IMR-90 (cell line): ENCODE measurements around the gene JMY. TPM values are rescaled to one million over a fixed set of nuclear protein-coding genes. Genes with fewer than 3 reads are reported as not detected.

Experiments
- ATAC-seq: fragments of 200-7000 bp; cut with Tn5 transposase; 2 replicates; pipeline ENCODE4 v1.9.1; 2020; ENCODE audit warnings: low read depth, mild to moderate bottlenecking, moderate library complexity
- BruUV-seq: library from RNA; stranded (reverse); fragments of 400-500 nt; replicated peaks from 2 replicates; lab custom pipeline; 2021; lab: Mats Ljungman, UMichigan
- CTCF ChIA-PET: fragments of 300-600 bp; formaldehyde crosslinking; extraction: SDS; loops from one replicate; lab custom pipeline; 2021; ENCODE audit warnings: antibody characterized with exemption; lab: Yijun Ruan, JAX
- POLR2A ChIA-PET: fragments of 300-600 bp; sonication (Branson Sonifier 250); formaldehyde crosslinking; loops from one replicate; lab custom pipeline; 2022; ENCODE audit warnings: antibody characterized with exemption; ENCODE audit not compliant: unreplicated experiment; lab: Charles Lee
- DNase-seq: peaks from one replicate; pipeline ENCODE4 v3.0.0; 2013
- H2AFZ ChIP-seq: replicated peaks from 2 replicates; pipeline ENCODE3; 2013; ENCODE audit warnings: low read length, mild to moderate bottlenecking; ENCODE audit not compliant: poor library complexity
- H2AK5ac ChIP-seq: 2 replicates; pipeline ENCODE4 v1.6.1; 2013; ENCODE audit warnings: low read depth, low read length, inconsistent platforms
- H2AK9ac ChIP-seq: replicated peaks from 2 replicates; pipeline ENCODE3; 2013; ENCODE audit warnings: mild to moderate bottlenecking, low read depth, low read length, moderate library complexity; ENCODE audit not compliant: poor library complexity
- H2BK120ac ChIP-seq: 2 replicates; pipeline ENCODE4 v1.6.1; 2013; ENCODE audit warnings: low read depth, low read length, inconsistent platforms
- H2BK15ac ChIP-seq: 3 replicates; pipeline ENCODE4 v1.6.1; 2013; ENCODE audit warnings: low read depth, low read length, inconsistent platforms
- H2BK20ac ChIP-seq: 2 replicates; pipeline ENCODE4 v1.6.1; 2013; ENCODE audit warnings: low read depth, mild to moderate bottlenecking, inconsistent platforms, low read length, moderate library complexity
- H2BK5ac ChIP-seq: 2 replicates; pipeline ENCODE4 v1.6.1; 2013; ENCODE audit warnings: mild to moderate bottlenecking, low read depth, low read length, inconsistent platforms; ENCODE audit not compliant: poor library complexity, severe bottlenecking
- H3K14ac ChIP-seq: replicated peaks from 2 replicates; pipeline ENCODE4 v1.6.1; 2013; ENCODE audit warnings: low read depth, low read length, inconsistent platforms
- H3K18ac ChIP-seq: 2 replicates; pipeline ENCODE4 v1.6.1; 2013; ENCODE audit warnings: low read depth, low read length, control low read depth
- H3K23ac ChIP-seq: 2 replicates; pipeline ENCODE4 v1.6.1; 2013; ENCODE audit warnings: low read depth, low read length, inconsistent platforms
- H3K27ac ChIP-seq: 2 replicates; pipeline ENCODE4 v1.5.1; 2013; ENCODE audit warnings: mild to moderate bottlenecking, control low read depth, low read length; ENCODE audit not compliant: insufficient read depth
- H3K27me3 ChIP-seq: 2 replicates; pipeline ENCODE4 v1.6.1; 2013; ENCODE audit warnings: low read length; ENCODE audit not compliant: control insufficient read depth, insufficient read depth
- H3K36me3 ChIP-seq: 2 replicates; pipeline ENCODE4 v1.6.1; 2013; ENCODE audit warnings: low read length, mixed read lengths; ENCODE audit not compliant: control insufficient read depth, insufficient read depth
- H3K4ac ChIP-seq: 2 replicates; pipeline ENCODE4 v1.6.1; 2013; ENCODE audit warnings: low read depth, low read length, inconsistent platforms
- H3K4me1 ChIP-seq: 2 replicates; pipeline ENCODE4 v1.6.1; 2013; ENCODE audit warnings: low read length, mixed read lengths; ENCODE audit not compliant: control insufficient read depth, insufficient read depth
- H3K4me2 ChIP-seq: 2 replicates; pipeline ENCODE4 v1.6.1; 2013; ENCODE audit warnings: low read depth, mild to moderate bottlenecking, control low read depth, low read length, moderate library complexity
- H3K4me3 ChIP-seq: 2 replicates; pipeline ENCODE4 v1.5.1; 2013; ENCODE audit warnings: low read depth, mild to moderate bottlenecking, control low read depth, low read length, moderate library complexity; ENCODE audit not compliant: insufficient read depth
- H3K56ac ChIP-seq: 2 replicates; pipeline ENCODE4 v1.6.1; 2013; ENCODE audit warnings: low read length, inconsistent platforms; ENCODE audit not compliant: insufficient read depth; ENCODE audit errors: extremely low read depth
- H3K79me1 ChIP-seq, 2 experiments: 2 replicates each; pipeline ENCODE4 v1.6.1; 2013; ENCODE audit warnings: low read length in 2 of 2, inconsistent platforms in 1 of 2, low read depth in 1 of 2
- H3K9ac ChIP-seq: 2 replicates; pipeline ENCODE4 v1.6.1; 2013; ENCODE audit warnings: low read depth, low read length, control low read depth
- H3K9me1 ChIP-seq: 2 replicates; pipeline ENCODE4 v1.6.1; 2013; ENCODE audit warnings: low read length, inconsistent platforms; ENCODE audit not compliant: insufficient read depth
- H3K9me3 ChIP-seq: 2 replicates; pipeline ENCODE4 v1.6.1; 2013; ENCODE audit warnings: low read length; ENCODE audit not compliant: control insufficient read depth, insufficient read depth
- H4K20me1 ChIP-seq: 2 replicates; pipeline ENCODE4 v1.6.1; 2013; ENCODE audit warnings: low read length, inconsistent platforms; ENCODE audit not compliant: insufficient read depth
- H4K5ac ChIP-seq: 2 replicates; pipeline ENCODE4 v1.6.1; 2013; ENCODE audit warnings: mild to moderate bottlenecking, low read depth, low read length, control low read depth
- H4K8ac ChIP-seq, 2 experiments: 2 replicates each; pipeline ENCODE4 v1.6.1; 2013; ENCODE audit warnings: low read depth in 2 of 2, low read length in 2 of 2, control low read depth in 1 of 2, inconsistent platforms in 1 of 2
- H4K91ac ChIP-seq: 2 replicates; pipeline ENCODE4 v1.6.1; 2013; ENCODE audit warnings: low read depth, low read length, inconsistent platforms; ENCODE audit not compliant: insufficient read depth
- CEBPB ChIP-seq: IDR thresholded peaks from 2 replicates; pipeline ENCODE4 v1.6.1; 2012; ENCODE audit warnings: low read depth, low read length, improper control_type of control experiment
- CTCF ChIP-seq: conservative IDR thresholded peaks from 2 replicates; pipeline ENCODE4 v1.5.1; 2012; ENCODE audit warnings: mild to moderate bottlenecking, low read depth, low read length, improper control_type of control experiment
- ELK1 ChIP-seq: fragments of 150-350 bp; IDR thresholded peaks from 2 replicates; pipeline ENCODE4 v1.6.1; 2016; ENCODE audit warnings: low read depth, mild to moderate bottlenecking, low read length, moderate library complexity, borderline replicate concordance
- FOS ChIP-seq: fragments of 150-350 bp; IDR thresholded peaks from 2 replicates; pipeline ENCODE4 v1.6.1; 2016; ENCODE audit warnings: low read depth, low read length
- MAFK ChIP-seq: IDR thresholded peaks from 2 replicates; pipeline ENCODE4 v1.6.1; 2012; ENCODE audit warnings: low read depth, low read length, improper control_type of control experiment
- NFE2L2 ChIP-seq: fragments of 150-350 bp; IDR thresholded peaks from 2 replicates; pipeline ENCODE4 v1.6.1; 2016; ENCODE audit warnings: low read depth, mild to moderate bottlenecking, low read length
- POLR2A ChIP-seq: IDR thresholded peaks from 2 replicates; pipeline ENCODE4 v1.6.1; 2012; ENCODE audit warnings: mild to moderate bottlenecking, low read depth, low read length
- RAD21 ChIP-seq: IDR thresholded peaks from 2 replicates; pipeline ENCODE4 v1.6.1; 2012; ENCODE audit warnings: low read length, improper control_type of control experiment
- RCOR1 ChIP-seq: IDR thresholded peaks from 2 replicates; pipeline ENCODE4 v1.6.1; 2012; ENCODE audit warnings: mild to moderate bottlenecking, low read length, improper control_type of control experiment; ENCODE audit not compliant: insufficient replicate concordance
- RFX5 ChIP-seq: IDR thresholded peaks from 2 replicates; pipeline ENCODE4 v1.8.0; 2012; ENCODE audit warnings: low read depth, mild to moderate bottlenecking, low read length, moderate library complexity
- SMC3 ChIP-seq: fragments of 150-350 bp; IDR thresholded peaks from 2 replicates; pipeline ENCODE4 v1.6.1; 2016; ENCODE audit warnings: low read depth, mild to moderate bottlenecking, antibody characterized with exemption, low read length, moderate library complexity
- USF2 ChIP-seq: fragments of 150-350 bp; IDR thresholded peaks from 2 replicates; pipeline ENCODE4 v1.6.1; 2017; ENCODE audit warnings: mild to moderate bottlenecking, antibody characterized with exemption, low read length, low read depth
- WGBS, 2 experiments: methylation state at CpG; one replicate each; pipeline versions ENCODE4 v1.1.5 to v1.1.7; 2013; ENCODE audit warnings: missing lambda C conversion rate in 2 of 2; ENCODE audit not compliant: insufficient read length in 1 of 2; ENCODE audit errors: extremely low coverage in 2 of 2; 5-methylcytosine and 5-hydroxymethylcytosine counted together
- dilution Hi-C: fragments of 300-500 bp; cut with HindIII; formaldehyde crosslinking; loops from one replicate; pipeline ENCODE4 v1.14.3; 2018; ENCODE audit warnings: low sequenced_read_pairs; ENCODE audit not compliant: unreplicated experiment
- in situ Hi-C: fragments of 300-500 bp; cut with MboI; formaldehyde crosslinking; loops from 3 replicates; pipeline ENCODE4 v1.14.3; 2019; ENCODE audit warnings: low sequenced_read_pairs, inconsistent platforms, mixed read lengths
- intact Hi-C: fragments of 100-400 bp; cut with micrococcal nuclease; formaldehyde crosslinking; loops from 2 replicates; pipeline ENCODE4 v1.10.0; 2022
- polyA plus RNA-seq, 3 experiments: library from polyadenylated mRNA; depleted of rRNA; stranded (reverse); fragments of >200 nt; gene quantifications; 2 replicates each; pipeline ENCODE4 v1.2.3, GENCODE V29; 2012; ENCODE audit warnings: low replicate concordance in 1 of 3
- total RNA-seq: library from RNA; depleted of rRNA; stranded (reverse); fragments of >200 nt; gene quantifications from 2 replicates; pipeline ENCODE4 v1.2.3, GENCODE V29; 2012

The JMY gene
- total and polyA plus RNA-seq, 2 of the 4 experiments (the other 2 are of a cell fraction) = 1.7 to 3.2 TPM

GRCh38 chr5:79240561-79240960, 4.6 kb downstream of the JMY start (continued):
- TF ChIP-seq ELK1 = no peak
- TF ChIP-seq RAD21 = no peak
- no peak for TF ChIP-seq MAFK
- TF ChIP-seq FOS = no peak

GRCh38 chr5:79241535-79241979, 5.6 kb downstream of the JMY start:
- ATAC-seq = peak; percentile 53
- H3K79me1 ChIP-seq = peaks cover 10 to 26% of the 10 kb centered on the region in 2 experiments
- TF ChIP-seq CEBPB (no peak), MAFK (no peak), ELK1 (no peak), USF2 (no peak), RCOR1 (no peak), NFE2L2 (no peak), RAD21 (no peak), SMC3 (no peak), CTCF (no peak), POLR2A (no peak), FOS (no peak), RFX5 (no peak)

More at GRCh38 chr5:79241535-79241979, 5.6 kb downstream of the JMY start:
- Histone ChIP-seq H3K14ac (no peak overlapping the region), H3K36me3 (no peaks in the 10 kb centered on the region), H3K18ac (no peak overlapping the region), H3K23ac (no peak overlapping the region), H3K27ac (no peak overlapping the region), H3K9me1 (no peaks in the 10 kb centered on the region), H3K9ac (no peak overlapping the region), H3K4me2 (peak overlapping the region; percentile 76), H4K8ac (no peak overlapping the region), H3K4me1 (peaks cover 3% of the 10 kb centered on the region; the same call in 1 of the 2 replicates), H4K91ac (no peak overlapping the region), H3K27me3 (no peaks in the 10 kb centered on the region), H2BK15ac (no peak overlapping the region), H3K4ac (no peak overlapping the region), H2AK5ac (no peak overlapping the region), H4K20me1 (peaks cover 18% of the 10 kb centered on the region), H2AFZ (no peak overlapping the region), H2BK5ac (no peak overlapping the region), H2BK120ac (no peak overlapping the region), H2BK20ac (no peak overlapping the region), H3K9me3 (no peaks in the 10 kb centered on the region), H3K4me3 (no peak overlapping the region), H4K5ac (no peak overlapping the region), H3K56ac (no peak overlapping the region), H2AK9ac (no peak overlapping the region)
- CTCF ChIA-PET = no interaction called here
- POLR2A ChIA-PET = no interaction called here
- dilution Hi-C loops = no loop called here
- in situ Hi-C loops = no loop called here
- DNase-seq = peak; percentile 64
- BruUV-seq = no TSS peak
- intact Hi-C loops = no loop called here
- WGBS, 2 experiments = 86% methylated on average over 1 of the region's 4 CpGs; no CpG with 5 or more reads in 1 of the 2 experiments
